A549 (cell line): Measurements from ENCODE around the gene AKAP6. TPM values are rescaled to one million over a fixed set of nuclear protein-coding genes. Genes with fewer than 3 reads are reported as not detected.

Experiments
- ATAC-seq, 2 experiments: fragments of 200-7000 bp in 1 of 2; fragments of >200 bp in 1 of 2; cut with Nextera tagmentation in 1 of 2; cut with Tn5 transposase in 1 of 2; 3 replicates each; pipeline versions ENCODE4 v1.8.0 to v1.9.1; 2018 to 2020; ENCODE audit warnings: mild to moderate bottlenecking in 1 of 2, moderate library complexity in 1 of 2
- CTCF ChIA-PET: fragments of 300-600 bp; sonication (Branson Sonifier 250); formaldehyde crosslinking; extraction: SDS; loops from one replicate; lab custom pipeline; 2021; ENCODE audit warnings: antibody characterized with exemption, inconsistent platforms; lab: Yijun Ruan, JAX
- POLR2A ChIA-PET: fragments of 350-600 bp; formaldehyde crosslinking; extraction: SDS; loops from one replicate; lab custom pipeline; 2021; ENCODE audit warnings: antibody characterized with exemption, inconsistent platforms; lab: Yijun Ruan, JAX
- DNase-seq, 2 experiments: peaks; one replicate each; pipeline versions ENCODE4 v3.0.0 to v3.0.0-alpha.2; 2011 to 2016; ENCODE audit warnings: low read depth in 1 of 2, low spot score in 1 of 2
- FAIRE-seq: peaks from 2 replicates; lab custom pipeline; 2011; peaks lifted over from hg19 to GRCh38; lab: Jason Lieb, UNC
- H3K27ac ChIP-seq, 2 experiments: fragments of >200 bp; sonication (Bioruptor Twin); formaldehyde crosslinking; 3 replicates each; pipeline ENCODE4 v1.5.1; 2016 to 2017
- H3K4me1 ChIP-seq: fragments of >200 bp; sonication (Bioruptor Twin); formaldehyde crosslinking; 3 replicates; pipeline ENCODE4 v1.6.1; 2016
- H3K4me2 ChIP-seq: fragments of >200 bp; sonication (Bioruptor Twin); formaldehyde crosslinking; 3 replicates; pipeline ENCODE4 v1.6.1; 2016
- H3K4me3 ChIP-seq: fragments of >200 bp; sonication (Bioruptor Twin); formaldehyde crosslinking; 3 replicates; pipeline ENCODE4 v1.5.1; 2016
- H3K9me3 ChIP-seq: fragments of >200 bp; sonication (Bioruptor Twin); formaldehyde crosslinking; 3 replicates; pipeline ENCODE4 v1.6.1; 2016
- BCL3 ChIP-seq: fragments of >200 bp; sonication (Bioruptor Twin); formaldehyde crosslinking; IDR thresholded peaks from 3 replicates; pipeline ENCODE4 v1.6.1; 2016
- BHLHE40 ChIP-seq: IDR thresholded peaks from 2 replicates; pipeline ENCODE4 v1.6.1; 2012; ENCODE audit warnings: low read depth, low read length, inconsistent platforms
- CBX2 ChIP-seq: fragments of 200-600 bp; sonication (generic); IDR thresholded peaks from 2 replicates; pipeline ENCODE4 v1.6.1; 2016; ENCODE audit warnings: low read depth, mild to moderate bottlenecking, borderline replicate concordance
- CEBPB ChIP-seq, 2 experiments: fragments of >200 bp in 1 of 2; sonication (Bioruptor Twin) in 1 of 2; formaldehyde crosslinking in 1 of 2; IDR thresholded peaks; 2 replicates each; pipeline ENCODE4 v1.6.1; 2012 to 2016
- CHD2 ChIP-seq: fragments of 150-350 bp; IDR thresholded peaks from 2 replicates; pipeline ENCODE4 v1.6.1; 2014; ENCODE audit warnings: low read length; ENCODE audit not compliant: partially characterized antibody
- E2F6 ChIP-seq: IDR thresholded peaks from 2 replicates; pipeline ENCODE4 v1.6.1; 2012; ENCODE audit warnings: low read depth, borderline replicate concordance
- EP300 ChIP-seq, 2 experiments: fragments of >200 bp; sonication (Bioruptor Twin); formaldehyde crosslinking; IDR thresholded peaks; 2 replicates in 1 of 2; 3 replicates in 1 of 2; pipeline ENCODE4 v1.6.1; 2016 to 2017
- FOSB ChIP-seq: fragments of 250-450 bp; sonication (Bioruptor Pico); IDR thresholded peaks from 2 replicates; pipeline ENCODE4 v1.5.0; 2020; ENCODE audit warnings: mild to moderate bottlenecking, moderate library complexity
- HES2 ChIP-seq: fragments of >200 bp; sonication (Bioruptor Twin); formaldehyde crosslinking; IDR thresholded peaks from 2 replicates; pipeline ENCODE4 v1.6.1; 2016
- HOXB13 ChIP-seq: fragments of 250-450 bp; sonication (Bioruptor Pico); IDR thresholded peaks from 2 replicates; pipeline ENCODE4 v1.5.0; 2020; ENCODE audit warnings: low read depth, mild to moderate bottlenecking, moderate library complexity
- HOXB5 ChIP-seq: fragments of 250-450 bp; sonication (Bioruptor Pico); IDR thresholded peaks from 2 replicates; pipeline ENCODE4 v1.5.0; 2020; ENCODE audit warnings: mild to moderate bottlenecking, moderate library complexity
- JUNB ChIP-seq: fragments of >200 bp; sonication (Bioruptor Twin); formaldehyde crosslinking; IDR thresholded peaks from 2 replicates; pipeline ENCODE4 v1.6.1; 2016
- KDM1A ChIP-seq: fragments of 200-600 bp; sonication (generic); IDR thresholded peaks from 2 replicates; pipeline ENCODE4 v1.6.1; 2016; ENCODE audit warnings: low read depth, mild to moderate bottlenecking
- MAFK ChIP-seq: fragments of 450-650 bp; IDR thresholded peaks from 2 replicates; pipeline ENCODE4 v1.6.1; 2014; ENCODE audit not compliant: partially characterized antibody
- NFE2L2 ChIP-seq: fragments of 150-350 bp; conservative IDR thresholded peaks from 2 replicates; pipeline ENCODE4 v1.6.1; 2014; ENCODE audit warnings: low read length
- RARB ChIP-seq: fragments of 250-450 bp; sonication (Bioruptor Pico); IDR thresholded peaks from 2 replicates; pipeline ENCODE4 v1.8.0; 2021; ENCODE audit warnings: mild to moderate bottlenecking, moderate library complexity
- RCOR1 ChIP-seq: fragments of 150-350 bp; IDR thresholded peaks from 2 replicates; pipeline ENCODE4 v1.6.1; 2014; ENCODE audit warnings: antibody characterized with exemption, low read length, low read depth
- RNF2 ChIP-seq: fragments of 200-600 bp; sonication (generic); IDR thresholded peaks from 2 replicates; pipeline ENCODE4 v1.6.1; 2016; ENCODE audit warnings: low read depth, mild to moderate bottlenecking, antibody characterized with exemption, moderate library complexity, borderline replicate concordance
- TFCP2L1 ChIP-seq: fragments of 250-450 bp; sonication (Bioruptor Pico); IDR thresholded peaks from 2 replicates; pipeline ENCODE4 v1.5.0; 2021; ENCODE audit warnings: mild to moderate bottlenecking
- USF2 ChIP-seq: fragments of 450-650 bp; IDR thresholded peaks from 2 replicates; pipeline ENCODE4 v1.6.1; 2014; ENCODE audit warnings: antibody characterized with exemption
- WGBS: methylation state at CpG from one replicate; pipeline ENCODE4 v1.1.6; 2017; ENCODE audit errors: missing lambda C conversion rate; 5-methylcytosine and 5-hydroxymethylcytosine counted together
- polyA plus RNA-seq, 4 experiments: library from polyadenylated mRNA; depleted of rRNA in 3 of 4; stranded (reverse); fragments of >200 nt; fragmentation: RNase III in 1 of 4; extraction: RNeasy Plus Mini Kit Qiagen cat#74134 plus additional on column Dnase treatment in 1 of 4; gene quantifications; 2 replicates in 3 of 4; 3 replicates in 1 of 4; pipeline ENCODE4 v1.2.3, GENCODE V29; 2011 to 2017

Gene AKAP6
- polyA plus RNA-seq, 2 of the 4 experiments (the other 2 are of a cell fraction): 0.27 to 1.9 TPM

GRCh38 chr14:32679927-32680612 is 351.0 kb downstream of the AKAP6 start:
- ATAC-seq: no peak
- Histone ChIP-seq H3K4me1 (no peaks in the 10 kb centered on the region), H3K4me3 (no peak overlapping the region), H3K4me2 (no peak overlapping the region), H3K9me3 (no peaks in the 10 kb centered on the region), H3K27ac (no peak overlapping the region)
- TF ChIP-seq RNF2: no peak
- no peak for TF ChIP-seq CHD2
- no peak for TF ChIP-seq CBX2
- no peak for TF ChIP-seq BCL3
- no peak for TF ChIP-seq HOXB13
- no peak for TF ChIP-seq FOSB
- TF ChIP-seq HOXB5 (CRISPR knock-in tag): no peak
- TF ChIP-seq E2F6: no peak
- TF ChIP-seq CEBPB (IDR thresholded peaks at IDR 0.05): no peak
- TF ChIP-seq USF2: no peak
- no peak for TF ChIP-seq NFE2L2
- TF ChIP-seq EP300 (IDR thresholded peaks at IDR 0.05): no peak
- TF ChIP-seq MAFK: no peak
- TF ChIP-seq TFCP2L1 (CRISPR knock-in tag): no peak
- TF ChIP-seq KDM1A: no peak
- POLR2A ChIA-PET: no interaction called here
- no peak for DNase-seq
- CTCF ChIA-PET: no interaction called here
- WGBS: 21% methylated on average over 2 of the region's 2 CpGs
- FAIRE-seq: no peak

DNA sequence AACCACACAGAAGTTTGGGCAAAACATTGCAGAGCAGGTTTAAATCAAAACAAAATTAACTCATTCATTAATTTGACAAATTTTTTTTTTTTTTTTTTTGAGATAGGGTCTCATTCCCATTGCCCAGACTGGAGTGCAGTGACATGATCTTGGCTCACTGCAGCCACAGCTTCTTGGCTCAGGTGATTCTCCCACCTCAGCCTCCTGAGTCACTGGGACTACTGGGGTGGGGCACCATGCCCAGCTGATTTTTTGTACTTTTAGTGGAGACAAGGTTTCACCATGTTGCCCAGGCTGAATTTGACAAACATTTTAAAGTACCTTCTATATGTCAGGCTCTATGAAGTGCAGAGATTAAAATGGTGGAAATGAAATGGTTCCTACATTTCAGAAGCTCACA is 352.5 kb downstream of the AKAP6 start:
- CTCF ChIA-PET: interaction anchor here (0.6 kb wide), 1 partner anchor 1566 kb away, joined by 3 read pairs; no protein-coding TSS in a partner anchor
- no peak for TF ChIP-seq BHLHE40
- no peak for TF ChIP-seq RCOR1
- TF ChIP-seq, all 56 proteins: peak for 0
- Histone ChIP-seq H3K27ac (no peak overlapping the region), H3K4me3 (no peak overlapping the region), H3K4me1 (no peaks in the 10 kb centered on the region), H3K4me2 (no peak overlapping the region), H3K9me3 (no peaks in the 10 kb centered on the region)
- DNase-seq: no peak
- FAIRE-seq: no peak
- POLR2A ChIA-PET: no interaction called here
- no peak for ATAC-seq

DNA sequence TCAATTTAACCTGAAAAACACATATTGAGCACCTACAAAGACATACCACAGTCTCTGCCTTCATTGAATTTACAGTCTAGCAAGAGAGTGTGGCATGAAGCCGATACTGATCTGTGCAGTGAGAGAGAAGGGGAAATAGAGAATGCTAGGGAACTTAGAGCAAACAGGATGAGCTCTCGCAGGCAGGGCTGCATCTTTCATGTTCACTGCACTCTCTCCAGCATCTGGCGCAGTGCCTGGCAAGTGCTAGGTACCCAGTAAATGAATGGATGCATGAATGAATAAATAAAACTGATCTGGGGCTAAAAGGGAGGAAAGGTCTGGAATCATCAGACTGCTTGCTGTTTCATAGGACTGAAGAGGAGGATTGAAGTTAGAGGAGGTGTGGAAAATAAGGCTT is 353.1 kb downstream of the AKAP6 start:
- FAIRE-seq (no peak), ATAC-seq (no peak)

More for the DNA sequence above, 353.1 kb downstream of the AKAP6 start:
- H3K4me1 ChIP-seq: no peaks in the 10 kb centered on the region
- DNase-seq: no peak
- POLR2A ChIA-PET: no interaction called here
- WGBS: 32% methylated on average over 3 of the region's 3 CpGs
- no peaks in the 10 kb centered on the region for H3K9me3 ChIP-seq
- no peak overlapping the region for H3K4me2 ChIP-seq
- H3K4me3 ChIP-seq: no peak overlapping the region
- CTCF ChIA-PET: no interaction called here
- TF ChIP-seq E2F6: no peak
- no peak for TF ChIP-seq CBX2
- TF ChIP-seq HES2: no peak
- no peak for TF ChIP-seq BCL3
- no peak for TF ChIP-seq FOSB
- TF ChIP-seq USF2: no peak
- TF ChIP-seq RARB: no peak
- TF ChIP-seq JUNB: no peak
- no peak overlapping the region for H3K27ac ChIP-seq
